ENCODE data around the gene CALHM2. TPM values are rescaled to one million over a fixed set of nuclear protein-coding genes. Genes with fewer than 3 reads are reported as not detected.
A peak's percentile ranks its signal among the peaks of the same experiment; 100 is the strongest.

The CALHM2 gene
- total RNA-seq, 1 donor from 2014 or later = 94.3 TPM

DNA sequence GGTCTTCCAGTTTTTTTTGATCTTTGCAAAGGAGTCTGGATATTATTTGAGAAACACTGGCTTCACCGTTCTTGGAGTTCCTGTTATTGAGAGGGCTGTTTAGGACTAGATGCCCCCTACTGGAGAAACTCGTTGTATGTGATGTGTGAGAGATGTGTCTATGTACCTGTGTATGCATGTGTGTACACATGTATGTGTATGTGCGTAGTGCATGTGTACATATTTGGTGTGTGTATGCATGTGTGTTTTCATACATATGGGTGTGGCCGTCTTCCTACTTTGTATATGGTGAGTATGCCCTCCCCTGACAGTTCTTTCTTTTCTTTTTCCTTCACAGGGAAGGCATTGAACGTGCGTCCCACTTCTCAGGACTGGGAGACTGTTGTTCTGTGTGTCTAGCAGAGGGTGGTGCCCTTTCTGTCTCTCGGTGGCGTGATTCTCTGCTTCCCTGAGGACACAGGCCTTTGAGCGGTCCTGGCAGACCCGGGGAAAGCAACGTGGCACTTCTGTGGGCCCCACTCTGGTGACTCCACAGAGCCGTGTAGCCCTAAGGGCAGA, 29.9 kb upstream of the CALHM2 start:
- H3K27ac ChIP-seq = no peak overlapping the region
- no peaks in the 10 kb centered on the region for H3K4me1 ChIP-seq
- no peaks in the 10 kb centered on the region for H3K9me3 ChIP-seq
- no peak for DNase-seq (ENCODE audit: extremely low spot score in 2 of 2)
- TF ChIP-seq POLR2AphosphoS5 (IDR thresholded peaks at IDR 0.05; ENCODE audit: insufficient read depth in 1 of 2, low read depth in 1 of 2) = no peak
- TF ChIP-seq, protein P1, sequence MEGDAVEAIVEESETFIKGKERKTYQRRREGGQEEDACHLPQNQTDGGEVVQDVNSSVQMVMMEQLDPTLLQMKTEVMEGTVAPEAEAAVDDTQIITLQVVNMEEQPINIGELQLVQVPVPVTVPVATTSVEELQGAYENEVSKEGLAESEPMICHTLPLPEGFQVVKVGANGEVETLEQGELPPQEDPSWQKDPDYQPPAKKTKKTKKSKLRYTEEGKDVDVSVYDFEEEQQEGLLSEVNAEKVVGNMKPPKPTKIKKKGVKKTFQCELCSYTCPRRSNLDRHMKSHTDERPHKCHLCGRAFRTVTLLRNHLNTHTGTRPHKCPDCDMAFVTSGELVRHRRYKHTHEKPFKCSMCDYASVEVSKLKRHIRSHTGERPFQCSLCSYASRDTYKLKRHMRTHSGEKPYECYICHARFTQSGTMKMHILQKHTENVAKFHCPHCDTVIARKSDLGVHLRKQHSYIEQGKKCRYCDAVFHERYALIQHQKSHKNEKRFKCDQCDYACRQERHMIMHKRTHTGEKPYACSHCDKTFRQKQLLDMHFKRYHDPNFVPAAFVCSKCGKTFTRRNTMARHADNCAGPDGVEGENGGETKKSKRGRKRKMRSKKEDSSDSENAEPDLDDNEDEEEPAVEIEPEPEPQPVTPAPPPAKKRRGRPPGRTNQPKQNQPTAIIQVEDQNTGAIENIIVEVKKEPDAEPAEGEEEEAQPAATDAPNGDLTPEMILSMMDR (IDR thresholded peaks at IDR 0.05) = peak; percentile 24 to 57 (median 44)
- no peak overlapping the region for H3K4me3 ChIP-seq
- intact Hi-C loops (cut with DNase I) = no loop called here
- H3K36me3 ChIP-seq = no peaks in the 10 kb centered on the region
- no peaks in the 10 kb centered on the region for H3K27me3 ChIP-seq

GRCh38 chr10:103480521-103480920, 28.4 kb upstream of the CALHM2 start:
- H3K27me3 ChIP-seq = no peaks in the 10 kb centered on the region
- H3K36me3 ChIP-seq = no peaks in the 10 kb centered on the region
- no peak overlapping the region for H3K27ac ChIP-seq
- no peak overlapping the region for H3K4me3 ChIP-seq
- DNase-seq (ENCODE audit: extremely low spot score in 2 of 2) = no peak
- H3K4me1 ChIP-seq = no peaks in the 10 kb centered on the region
- TF ChIP-seq, protein P1 (IDR thresholded peaks at IDR 0.05) = no peak
- TF ChIP-seq POLR2AphosphoS5 (IDR thresholded peaks at IDR 0.05; ENCODE audit: insufficient read depth in 1 of 2, low read depth in 1 of 2) (no peak), POLR2A (IDR thresholded peaks at IDR 0.05) (no peak)
- H3K9me3 ChIP-seq = no peaks in the 10 kb centered on the region
- intact Hi-C loops (cut with DNase I) = no loop called here

- Histone ChIP-seq H3K9me3 (no peaks in the 10 kb centered on the region), H3K4me1 (no peaks in the 10 kb centered on the region), H3K27me3 (no peaks in the 10 kb centered on the region), H3K4me3 (no peak within 1 kb of the TSS), H3K27ac (no peak within 1 kb of the TSS), H3K36me3 (no peaks in the 10 kb centered on the region)
- intact Hi-C loops (cut with DNase I) = no loop called here
- TF ChIP-seq POLR2A (IDR thresholded peaks at IDR 0.05) (no peak), POLR2AphosphoS5 (IDR thresholded peaks at IDR 0.05; ENCODE audit: insufficient read depth in 1 of 2, low read depth in 1 of 2) (no peak)
- TF ChIP-seq, protein P1 (IDR thresholded peaks at IDR 0.05) = no peak
- DNase-seq (ENCODE audit: extremely low spot score in 2 of 2) = no peak
These were observed 27.0 kb upstream of the CALHM2 start, which contains the start of gene CALHM3 for GRCh38 chr10:103479135-103479534. Gene CALHM3 (minus strand): TSS chr10:103479240. CDS start chr10:103479032, 208 bp downstream.

- TF ChIP-seq, protein P1 (IDR thresholded peaks at IDR 0.05) = no peak
- no peak for TF ChIP-seq POLR2A (IDR thresholded peaks at IDR 0.05)
- no peak for TF ChIP-seq POLR2AphosphoS5 (IDR thresholded peaks at IDR 0.05; ENCODE audit: insufficient read depth in 1 of 2, low read depth in 1 of 2)
- Histone ChIP-seq H3K36me3 (no peaks in the 10 kb centered on the region), H3K27ac (no peak overlapping the region), H3K4me1 (no peaks in the 10 kb centered on the region), H3K9me3 (no peaks in the 10 kb centered on the region), H3K27me3 (no peaks in the 10 kb centered on the region), H3K4me3 (no peak overlapping the region)
- intact Hi-C loops (cut with DNase I) = no loop called here
- no peak for DNase-seq (ENCODE audit: extremely low spot score in 2 of 2)
These were observed 26.5 kb upstream of the CALHM2 start for GRCh38 chr10:103478671-103479070.

GRCh38 chr10:103476046-103476768, 24.0 kb upstream of the CALHM2 start:
- H3K36me3 ChIP-seq = no peaks in the 10 kb centered on the region
- H3K27me3 ChIP-seq = no peaks in the 10 kb centered on the region
- intact Hi-C loops (cut with DNase I) = no loop called here
- no peak overlapping the region for H3K4me3 ChIP-seq
- TF ChIP-seq, protein P1 (IDR thresholded peaks at IDR 0.05) = no peak
- TF ChIP-seq POLR2A (IDR thresholded peaks at IDR 0.05) (no peak), POLR2AphosphoS5 (IDR thresholded peaks at IDR 0.05; ENCODE audit: insufficient read depth in 1 of 2, low read depth in 1 of 2) (no peak)
- no peaks in the 10 kb centered on the region for H3K9me3 ChIP-seq
- H3K4me1 ChIP-seq = peaks cover 11% of the 10 kb centered on the region
- H3K27ac ChIP-seq = no peak overlapping the region
- DNase-seq (ENCODE audit: extremely low spot score in 2 of 2) = no peak

All from vagina (tissue), 2 donors.